ENCODE results near the gene LRRC45.

DNA sequence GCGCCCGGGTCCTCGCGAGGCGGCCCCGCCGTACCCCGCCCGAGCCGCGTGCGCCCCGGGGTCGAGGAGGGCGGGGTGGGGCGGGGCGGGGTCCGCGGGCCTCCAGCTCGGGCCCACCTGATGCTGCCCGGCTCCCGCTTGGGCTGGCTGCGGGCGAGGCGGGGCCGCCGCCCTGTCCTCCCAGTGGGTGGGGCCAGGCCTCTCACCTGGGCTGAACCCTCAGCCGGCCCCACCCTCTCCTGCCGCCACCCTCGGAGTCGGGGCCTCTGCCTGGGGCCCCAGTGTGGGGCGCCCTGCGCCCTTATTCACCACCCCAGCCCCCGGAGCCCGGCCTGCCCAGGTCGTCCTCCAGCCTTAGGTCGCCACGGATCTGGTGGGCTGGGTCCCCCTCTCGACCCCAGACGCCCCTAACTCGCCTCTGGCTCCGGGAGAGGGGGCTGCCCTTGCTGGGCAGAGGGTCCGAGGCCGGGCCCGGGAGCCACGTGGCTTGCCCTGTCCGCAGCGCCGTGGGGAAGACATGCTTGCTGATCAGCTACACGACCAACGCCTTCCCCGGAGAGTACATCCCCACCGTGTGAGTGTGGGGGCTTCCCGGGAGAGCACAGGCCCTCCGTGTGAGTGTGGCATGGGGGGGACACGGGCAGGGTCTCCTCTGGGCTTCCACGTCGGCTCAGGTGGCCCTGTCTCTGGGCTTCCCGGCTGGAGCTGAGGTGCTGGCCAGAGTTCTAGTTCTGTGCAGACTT lies 9.0 kb downstream of the LRRC45 start:
- TF ChIP-seq CTCF (IDR thresholded peaks at IDR 0.05; ENCODE audit: extremely low read depth in 1 of 2, insufficient read depth in 1 of 2, low read depth in 1 of 2, low read length in 2 of 2) (no peak), MAX (IDR thresholded peaks at IDR 0.05; ENCODE audit: insufficient read depth, insufficient read length) (no peak), POLR2A (IDR thresholded peaks at IDR 0.05; ENCODE audit: low read depth, low read length) (no peak), GATA2 (IDR thresholded peaks at IDR 0.05; ENCODE audit: insufficient read depth, insufficient read length, low read depth, low read length) (no peak), POLR2AphosphoS5 (IDR thresholded peaks at IDR 0.05; ENCODE audit: insufficient read depth, low read depth, low read length) (no peak), EZH2 (IDR thresholded peaks at IDR 0.05; ENCODE audit: borderline replicate concordance, low read depth, low read length, severe bottlenecking) (no peak), FOS (IDR thresholded peaks at IDR 0.05; ENCODE audit: borderline replicate concordance, insufficient read depth, low read length) (no peak)

All from endothelial cell of umbilical vein (primary cell).